Activated CD4-positive, alpha-beta T cell treated with anti-CD3 and anti-CD28 coated beads for 1 hour (primary cell): ENCODE data around the gene ISM2.

Experiments used
- DNase-seq: peaks from one replicate; pipeline ENCODE4 v3.0.0-alpha.2; 2020

Gene ISM2

GRCh38 chr14:77507762-77508161 is 9.1 kb upstream of the ISM2 start:
- no peak for DNase-seq

GRCh38 chr14:77505031-77505430 is 6.4 kb upstream of the ISM2 start:
- DNase-seq: no peak

GRCh38 chr14:77503138-77503537 is 4.5 kb upstream of the ISM2 start:
- DNase-seq: no peak

- DNase-seq: no peak
These were observed 3.6 kb upstream of the ISM2 start for GRCh38 chr14:77502109-77502782.

- no peak for DNase-seq
These were observed 440 bp upstream of the ISM2 start for GRCh38 chr14:77498984-77499527.

GRCh38 chr14:77495334-77495733 is 3.3 kb downstream of the ISM2 start:
- DNase-seq: no peak

GRCh38 chr14:77491056-77491455 is 7.6 kb downstream of the ISM2 start:
- DNase-seq: no peak

- no peak for DNase-seq
These were observed 8.1 kb downstream of the ISM2 start for GRCh38 chr14:77490347-77490986.

- DNase-seq: no peak
These were observed 9.6 kb downstream of the ISM2 start for GRCh38 chr14:77489041-77489440.

- DNase-seq: no peak
These were observed 10.1 kb downstream of the ISM2 start for GRCh38 chr14:77488558-77488957.

GRCh38 chr14:77485901-77486678 is 12.5 kb downstream of the ISM2 start:
- no peak for DNase-seq

- no peak for DNase-seq
These were observed 13.4 kb downstream of the ISM2 start for GRCh38 chr14:77485256-77485655.

- no peak for DNase-seq
These were observed 16.2 kb downstream of the ISM2 start for GRCh38 chr14:77482422-77482821.

- DNase-seq: no peak
These were observed 19.8 kb downstream of the ISM2 start for GRCh38 chr14:77478796-77479195.

GRCh38 chr14:77478029-77478428 is 20.6 kb downstream of the ISM2 start:
- no peak for DNase-seq

- DNase-seq: no peak
These were observed 23.0 kb downstream of the ISM2 start for GRCh38 chr14:77475432-77476115.

GRCh38 chr14:77474479-77475177 is 24.0 kb downstream of the ISM2 start:
- DNase-seq: no peak

- no peak for DNase-seq
These were observed 24.7 kb downstream of the ISM2 start for GRCh38 chr14:77473921-77474320.

- no peak for DNase-seq
These were observed 28.3 kb downstream of the ISM2 start for GRCh38 chr14:77470224-77470870.

- no peak for DNase-seq
These were observed 29.1 kb downstream of the ISM2 start for GRCh38 chr14:77469539-77469938.

GRCh38 chr14:77469067-77469505 is 29.5 kb downstream of the ISM2 start:
- DNase-seq: no peak

GRCh38 chr14:77467801-77468200 is 30.8 kb downstream of the ISM2 start:
- DNase-seq: no peak
